MM.1S (cell line): ENCODE data around the gene FBXO8.

Experiments
- EZH2 ChIP-seq: fragments of 300-600 bp; sonication (generic); optimal IDR thresholded peaks from 2 replicates; pipeline ENCODE3; 2017; ENCODE audit warnings: low read depth, mild to moderate bottlenecking, antibody characterized with exemption, low read length, mixed read lengths
- TF ChIP-seq, protein P1 (sequence below): fragments of 300-600 bp; sonication (generic); IDR thresholded peaks from 2 replicates; pipeline ENCODE4 v1.5.1; 2016; ENCODE audit warnings: antibody characterized with exemption, low read length, mixed read lengths

DNA sequence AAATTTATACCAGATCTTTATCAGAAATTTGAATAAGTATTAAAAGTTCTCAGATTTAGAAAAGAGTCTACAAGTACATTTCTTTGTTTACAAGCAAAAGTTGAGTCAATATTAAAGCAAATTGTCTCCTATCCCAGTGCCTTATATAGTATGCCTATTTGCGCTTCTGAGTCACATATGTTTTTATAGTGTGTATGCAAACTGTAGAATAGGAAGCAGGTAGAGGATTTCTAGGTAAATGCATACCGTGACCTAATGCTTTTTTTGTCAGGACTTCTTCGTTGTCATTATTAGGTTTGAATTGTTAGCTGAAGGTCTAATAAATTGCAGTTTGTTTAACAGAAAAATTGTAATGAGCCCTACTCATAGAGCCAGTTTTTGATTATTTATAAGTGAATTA, 22.5 kb upstream of the FBXO8 start:
- TF ChIP-seq, protein P1, sequence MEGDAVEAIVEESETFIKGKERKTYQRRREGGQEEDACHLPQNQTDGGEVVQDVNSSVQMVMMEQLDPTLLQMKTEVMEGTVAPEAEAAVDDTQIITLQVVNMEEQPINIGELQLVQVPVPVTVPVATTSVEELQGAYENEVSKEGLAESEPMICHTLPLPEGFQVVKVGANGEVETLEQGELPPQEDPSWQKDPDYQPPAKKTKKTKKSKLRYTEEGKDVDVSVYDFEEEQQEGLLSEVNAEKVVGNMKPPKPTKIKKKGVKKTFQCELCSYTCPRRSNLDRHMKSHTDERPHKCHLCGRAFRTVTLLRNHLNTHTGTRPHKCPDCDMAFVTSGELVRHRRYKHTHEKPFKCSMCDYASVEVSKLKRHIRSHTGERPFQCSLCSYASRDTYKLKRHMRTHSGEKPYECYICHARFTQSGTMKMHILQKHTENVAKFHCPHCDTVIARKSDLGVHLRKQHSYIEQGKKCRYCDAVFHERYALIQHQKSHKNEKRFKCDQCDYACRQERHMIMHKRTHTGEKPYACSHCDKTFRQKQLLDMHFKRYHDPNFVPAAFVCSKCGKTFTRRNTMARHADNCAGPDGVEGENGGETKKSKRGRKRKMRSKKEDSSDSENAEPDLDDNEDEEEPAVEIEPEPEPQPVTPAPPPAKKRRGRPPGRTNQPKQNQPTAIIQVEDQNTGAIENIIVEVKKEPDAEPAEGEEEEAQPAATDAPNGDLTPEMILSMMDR = no peak
- TF ChIP-seq EZH2 = no peak
